GM18502 (cell line): ENCODE data around the gene PRKN.
"Not testable (repeated sequence)": the region's sequence is repeated elsewhere in the genome, so short reads cannot be mapped to it uniquely, and the experiment has no call there.

Source experiments
- ATAC-seq: cut with Tn5 transposase; IDR thresholded peaks from one replicate; pipeline ENCODE4 v1.9.1; 2021; ENCODE audit warnings: mild to moderate bottlenecking; ENCODE audit not compliant: unreplicated experiment, poor library complexity

PRKN gene

DNA sequence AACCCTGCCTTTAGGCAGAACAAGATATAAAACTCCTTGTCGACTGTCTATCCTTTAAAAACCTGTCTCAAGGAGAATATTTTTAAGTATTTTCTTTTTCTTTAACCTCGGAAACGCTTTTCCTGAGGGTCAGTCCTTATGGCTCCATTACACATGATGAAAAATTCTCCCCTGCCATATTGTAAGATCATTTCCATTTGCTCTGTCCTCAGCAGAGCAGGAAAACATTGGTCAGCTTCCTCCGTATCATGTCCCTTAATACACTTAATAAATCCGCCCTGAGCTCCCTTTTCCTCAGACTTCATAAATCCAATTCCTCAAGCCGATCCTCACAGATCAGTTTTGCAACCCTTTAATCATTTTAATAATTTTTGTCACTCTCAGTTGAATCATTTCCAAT lies 1219.2 kb downstream of the PRKN start:
- no peak for ATAC-seq

DNA sequence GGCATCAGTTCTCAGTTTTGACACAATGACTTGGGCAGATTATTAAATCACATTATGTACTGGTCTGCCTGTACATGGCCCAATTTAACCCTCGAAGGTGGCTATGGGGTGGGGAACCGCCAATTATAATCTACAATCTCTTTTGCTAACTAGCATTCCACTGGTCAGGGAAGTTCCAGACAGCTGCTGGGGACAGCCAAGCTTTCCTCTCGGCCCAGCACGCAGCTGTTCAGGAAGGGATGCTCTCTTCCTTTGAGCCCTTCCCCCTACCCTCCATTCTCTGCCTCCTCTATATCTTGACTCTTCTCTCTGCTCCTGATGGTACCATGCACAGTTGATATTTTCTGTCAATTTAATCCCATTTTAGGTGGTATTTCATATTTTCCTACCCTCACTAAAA lies 1220.2 kb downstream of the PRKN start:
- ATAC-seq: no peak

- ATAC-seq: no peak
Observed at GRCh38 chr6:161503570-161503969, 1224.0 kb downstream of the PRKN start.

DNA sequence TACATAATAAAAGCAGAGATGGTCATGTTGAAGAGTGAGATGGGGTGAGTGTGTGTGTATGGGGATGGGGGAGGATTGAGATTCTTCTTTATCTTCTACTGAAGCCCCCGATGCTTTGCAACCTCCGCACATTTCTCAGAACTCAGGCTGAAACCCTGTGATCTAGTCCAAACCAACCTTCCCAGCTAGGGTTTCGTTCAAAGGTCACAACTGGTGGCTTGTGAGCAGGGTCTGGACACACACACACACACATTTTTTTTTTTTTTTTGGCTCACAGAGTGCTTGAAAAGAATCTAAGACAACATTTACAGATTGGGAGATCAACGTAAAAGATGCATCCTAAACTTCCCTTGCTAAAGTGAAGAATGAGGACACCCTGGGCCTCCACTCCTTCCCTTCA lies 1228.7 kb downstream of the PRKN start:
- ATAC-seq: no peak

DNA sequence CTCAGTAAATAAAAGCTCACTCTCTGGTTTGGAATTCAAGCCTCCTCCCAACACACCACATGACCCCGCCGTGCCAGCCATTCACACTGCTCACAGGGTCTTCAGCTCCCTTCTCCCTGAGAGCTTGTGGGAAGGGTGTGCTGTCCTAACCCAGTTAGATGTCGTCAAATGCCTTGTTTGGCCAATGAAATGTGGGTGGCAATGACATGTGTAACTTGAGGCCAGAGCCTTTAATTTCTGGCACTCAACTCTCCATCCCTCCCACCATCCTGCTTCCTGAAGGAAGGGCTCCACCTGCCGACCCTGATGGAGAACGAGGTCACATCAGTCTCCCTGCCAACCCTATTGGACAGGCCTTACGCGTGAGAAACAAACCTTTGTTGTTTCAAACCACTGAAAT lies 1229.2 kb downstream of the PRKN start:
- no peak for ATAC-seq

- no peak for ATAC-seq
Observed at GRCh38 chr6:161496941-161497340, 1230.6 kb downstream of the PRKN start.

- ATAC-seq: not testable (repeated sequence)
Observed at GRCh38 chr6:161496271-161496670, 1231.3 kb downstream of the PRKN start.

DNA sequence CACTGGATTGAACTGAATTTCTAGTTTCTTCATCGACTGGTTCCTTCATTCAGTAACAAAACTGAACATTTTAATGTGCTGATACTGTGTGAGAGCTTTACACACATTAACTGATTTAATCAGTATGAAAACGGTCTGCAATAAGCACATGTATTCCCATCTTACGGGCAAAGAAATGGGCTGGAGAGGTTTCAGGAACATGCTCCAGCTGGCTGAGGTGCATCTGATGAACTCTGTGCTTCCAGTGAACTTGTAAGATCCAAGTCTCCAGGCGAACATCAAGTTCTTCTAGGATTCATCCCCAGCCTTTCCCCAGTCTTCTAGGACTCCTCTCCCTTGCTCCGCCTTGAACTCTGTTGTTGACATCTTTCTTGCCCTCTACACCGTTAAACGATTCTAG lies 1233.0 kb downstream of the PRKN start:
- ATAC-seq: no peak

DNA sequence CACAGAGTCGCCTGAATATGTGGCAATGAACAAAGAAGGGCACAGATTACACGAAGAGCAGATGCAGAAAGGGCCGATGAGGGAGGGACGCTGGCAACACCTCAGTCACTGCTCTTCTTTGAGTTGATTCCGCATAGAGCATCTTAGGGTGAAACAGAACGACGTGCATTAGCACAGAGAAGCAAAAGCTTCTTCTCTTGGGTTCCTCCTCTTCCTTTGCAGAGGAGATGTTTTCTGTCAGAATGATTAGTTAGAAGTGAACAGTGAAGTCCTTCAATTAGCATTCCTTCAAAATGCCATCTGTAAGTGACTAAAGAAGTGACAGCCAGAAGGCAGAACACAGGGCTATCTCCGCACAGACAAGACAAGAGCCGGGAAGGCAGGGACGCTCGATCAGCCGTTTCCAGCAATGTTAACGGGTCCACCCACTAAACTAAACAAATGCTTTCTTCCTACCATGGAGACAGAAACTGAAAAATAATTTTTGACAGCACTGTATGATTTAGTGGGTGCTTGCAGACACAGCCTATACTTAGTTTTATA lies 1233.9 kb downstream of the PRKN start:
- ATAC-seq: no peak

- ATAC-seq: no peak
Observed at GRCh38 chr6:161489626-161490306, 1237.8 kb downstream of the PRKN start.

DNA sequence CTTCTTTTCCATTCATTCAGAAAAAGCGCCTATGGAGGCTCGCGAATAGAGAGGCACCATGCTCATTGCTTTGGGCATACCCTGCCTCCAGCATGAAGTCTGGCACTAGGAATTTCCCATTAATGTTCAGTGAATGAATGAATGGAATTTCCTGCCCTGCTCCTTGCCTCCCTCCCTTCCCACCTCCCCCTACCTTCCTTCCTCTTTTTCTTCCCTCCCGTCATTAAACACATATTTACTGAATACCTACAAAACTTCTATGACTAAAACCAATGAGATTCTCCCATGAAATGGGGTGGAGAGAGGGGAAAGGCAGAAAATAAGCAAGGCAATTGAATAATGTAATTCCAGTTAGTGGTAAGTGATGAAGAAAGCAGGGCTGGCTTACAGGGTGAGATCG lies 1239.9 kb downstream of the PRKN start:
- no peak for ATAC-seq

DNA sequence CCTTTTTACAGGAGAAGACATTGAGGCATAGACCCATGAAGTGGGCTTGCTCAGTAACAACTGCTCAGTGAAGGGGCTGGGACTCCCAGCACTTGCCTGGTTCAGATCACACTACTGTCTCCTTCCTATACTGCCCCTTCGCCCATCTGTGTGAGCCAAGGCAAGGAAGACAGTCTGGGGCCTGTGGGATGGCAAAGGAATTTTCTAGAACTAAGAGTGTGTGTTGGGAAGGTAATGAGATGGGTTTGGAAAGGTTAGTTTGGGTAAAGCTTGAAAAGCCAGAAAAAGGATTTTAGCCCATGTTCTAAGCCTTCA lies 1240.4 kb downstream of the PRKN start:
- ATAC-seq: no peak

DNA sequence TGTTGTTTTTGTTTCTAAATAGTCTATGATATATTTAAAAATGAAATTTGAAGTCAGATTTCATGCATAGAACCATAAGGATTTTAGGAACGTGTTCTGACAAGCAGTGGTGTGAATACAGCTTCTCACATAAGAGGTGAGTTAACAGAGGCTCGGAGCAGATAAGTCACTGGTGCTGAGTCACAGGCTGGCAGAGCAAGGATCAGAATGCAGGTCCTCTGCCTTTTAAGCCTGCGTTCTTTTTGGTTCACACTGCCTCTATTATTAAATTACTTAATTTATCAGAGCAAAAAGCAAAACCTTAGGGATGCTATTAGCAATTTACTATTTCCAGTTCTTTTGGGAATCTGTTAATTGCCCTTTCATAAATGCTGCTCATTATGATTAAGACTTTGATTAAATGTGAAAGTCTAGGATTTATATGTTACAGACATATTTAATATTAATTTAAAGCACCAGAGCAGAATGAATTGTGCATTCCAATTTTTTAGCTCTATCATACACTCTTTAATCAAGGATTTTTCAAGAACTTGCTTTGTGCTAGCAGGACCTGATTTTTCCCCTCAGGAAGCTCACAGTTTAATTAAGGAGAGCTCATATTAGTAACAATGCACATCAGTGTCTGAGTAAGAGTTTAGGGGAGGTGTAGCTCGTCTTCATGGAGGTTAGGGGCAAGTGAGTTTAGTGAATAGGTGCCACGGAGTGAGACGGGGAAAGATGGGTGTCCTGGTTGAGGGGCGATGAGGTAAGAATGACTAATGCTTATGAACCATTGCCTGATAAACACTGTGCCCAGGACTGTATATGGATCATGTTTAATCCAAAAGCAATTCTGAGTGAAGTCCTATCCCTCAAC lies 1241.0 kb downstream of the PRKN start:
- ATAC-seq: no peak

GRCh38 chr6:161482517-161482858 lies 1245.1 kb downstream of the PRKN start:
- no peak for ATAC-seq

DNA sequence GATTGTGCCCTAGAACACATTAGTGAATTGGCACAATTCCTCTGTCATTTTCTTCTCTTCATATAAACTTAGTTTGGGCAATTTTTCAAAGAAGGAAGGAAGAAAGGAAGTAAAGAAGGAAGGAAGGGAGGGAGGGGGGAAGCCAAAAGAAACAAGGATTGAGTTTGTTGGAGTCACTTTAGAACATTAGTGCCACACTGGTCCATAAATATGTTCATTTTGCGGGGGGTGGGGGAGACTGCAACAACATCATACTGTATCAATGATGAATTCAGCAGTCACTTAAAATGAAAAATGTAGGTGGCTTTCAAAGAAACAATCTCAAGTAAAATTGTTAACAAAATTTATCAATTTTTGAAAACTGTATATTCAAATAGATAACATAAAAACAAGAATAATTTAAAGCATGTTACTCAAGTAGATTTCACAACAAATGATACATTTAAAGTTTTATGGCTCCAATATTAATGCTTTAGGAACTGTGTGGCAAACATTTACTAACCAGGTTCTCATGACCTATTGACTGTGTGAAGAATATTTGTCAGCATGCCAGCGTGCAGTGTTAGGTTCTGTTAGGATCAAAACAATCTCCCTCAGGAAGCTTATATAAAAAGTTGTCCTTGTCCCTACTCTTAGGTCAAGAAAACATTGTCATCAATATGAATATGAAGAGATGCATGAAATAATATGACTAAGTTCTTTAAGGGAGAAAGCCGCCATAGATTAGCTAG lies 1245.6 kb downstream of the PRKN start:
- no peak for ATAC-seq

- ATAC-seq: no peak
Observed at GRCh38 chr6:161480421-161481155, 1247.0 kb downstream of the PRKN start.

DNA sequence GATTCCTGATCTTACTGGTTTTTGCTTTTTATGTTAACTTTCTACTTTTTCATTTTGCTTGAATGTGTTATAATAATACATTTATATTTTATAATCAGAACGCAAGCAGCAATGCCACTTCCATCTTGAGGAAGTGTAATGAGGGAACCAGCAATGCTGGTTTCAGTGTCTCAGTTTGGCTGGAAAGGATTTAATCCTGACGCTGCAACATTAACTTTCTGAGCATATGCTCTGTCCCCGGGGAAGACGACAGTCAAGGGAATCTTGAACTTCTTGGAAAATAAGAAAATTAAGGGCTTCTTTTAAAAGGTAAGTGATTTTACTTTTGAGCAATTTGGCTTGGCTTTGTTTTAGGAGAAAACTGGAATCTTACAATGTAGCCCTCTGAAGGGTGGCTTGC lies 1248.2 kb downstream of the PRKN start:
- ATAC-seq: no peak

DNA sequence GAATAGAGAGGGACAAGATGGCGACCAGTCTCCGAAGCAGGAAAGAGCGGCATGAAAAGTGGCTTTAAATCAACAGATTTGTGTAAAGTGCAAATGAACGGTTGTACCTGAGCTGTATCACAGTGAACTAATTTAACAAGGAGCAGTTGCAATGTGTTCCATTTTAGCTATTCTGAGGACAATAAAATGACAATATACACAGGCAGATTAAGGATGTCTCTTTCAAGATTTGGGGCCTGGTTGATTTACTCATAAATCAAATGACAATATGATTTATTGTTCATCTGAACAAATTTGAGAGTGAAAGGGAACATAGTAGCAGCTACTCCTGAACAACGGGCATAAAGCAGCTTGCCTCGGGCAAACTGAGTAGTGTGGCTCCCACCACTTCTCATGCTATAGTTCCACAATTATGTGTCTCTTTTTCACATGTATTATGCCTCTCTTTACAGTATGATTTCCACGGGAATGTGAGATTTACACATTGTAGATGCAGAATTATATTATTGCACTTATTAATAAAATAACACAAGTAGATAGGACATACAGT lies 1249.6 kb downstream of the PRKN start:
- ATAC-seq: no peak

- ATAC-seq: no peak
Observed at GRCh38 chr6:161476711-161477110, 1250.9 kb downstream of the PRKN start.

DNA sequence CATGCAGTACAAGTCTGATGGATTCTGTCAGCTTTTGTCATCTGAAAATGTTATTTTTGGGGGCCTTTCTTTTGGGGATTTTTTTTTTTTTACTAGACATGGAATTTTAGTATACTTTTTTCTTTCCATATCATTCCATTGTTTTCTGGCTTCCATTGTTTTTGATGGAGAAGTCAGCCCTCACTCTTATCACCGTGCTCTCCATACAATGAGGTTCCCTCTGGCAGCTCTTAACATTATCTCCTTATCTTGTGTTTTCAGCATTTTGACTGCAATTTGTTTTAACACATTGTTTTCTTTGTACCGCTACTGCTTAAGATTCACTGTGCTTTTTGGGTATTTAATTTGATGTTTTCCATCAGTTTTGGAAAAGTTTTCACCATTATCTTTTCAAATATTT lies 1262.2 kb downstream of the PRKN start:
- no peak for ATAC-seq
